H1 (cell line): ENCODE measurements around the gene PARP4. TPM values are rescaled to one million over a fixed set of nuclear protein-coding genes. Genes with fewer than 3 reads are reported as not detected.

Experiments
- CTCF ChIA-PET: fragments of 300-600 bp; sonication (Branson Sonifier 250); formaldehyde crosslinking; loops from one replicate; lab custom pipeline; 2021; ENCODE audit not compliant: partially characterized antibody; lab: Charles Lee
- POLR2A ChIA-PET: fragments of 300-600 bp; sonication (Branson Sonifier 250); formaldehyde crosslinking; loops from one replicate; lab custom pipeline; 2021; ENCODE audit warnings: inconsistent platforms; ENCODE audit not compliant: partially characterized antibody; lab: Charles Lee
- DNase-seq, 2 experiments: peaks; one replicate each; pipeline versions ENCODE4 v3.0.0 to v3.0.0-alpha.2; 2010 to 2022; ENCODE audit warnings: low spot score in 2 of 2, low read depth in 1 of 2, mixed read lengths in 1 of 2
- FAIRE-seq: peaks from 2 replicates; lab custom pipeline; 2011; peaks lifted over from hg19 to GRCh38; lab: Jason Lieb, UNC
- H2AFZ ChIP-seq: 2 replicates; pipeline ENCODE4 v1.8.1; 2012; ENCODE audit warnings: low read length, inconsistent platforms
- H2AK5ac ChIP-seq: 2 replicates; pipeline ENCODE4 v1.6.1; 2013; ENCODE audit warnings: low read depth, low read length
- H2BK120ac ChIP-seq: replicated peaks from 2 replicates; pipeline ENCODE3; 2013; ENCODE audit warnings: low read depth, low read length, inconsistent platforms
- H2BK12ac ChIP-seq: 2 replicates; pipeline ENCODE4 v1.6.1; 2013; ENCODE audit warnings: low read depth, low read length
- H2BK15ac ChIP-seq: 2 replicates; pipeline ENCODE4 v1.6.1; 2013; ENCODE audit warnings: low read length
- H2BK20ac ChIP-seq: 2 replicates; pipeline ENCODE4 v1.6.1; 2013; ENCODE audit warnings: low read length
- H2BK5ac ChIP-seq: 2 replicates; pipeline ENCODE4 v1.6.1; 2013; ENCODE audit warnings: low read depth, low read length
- H3K14ac ChIP-seq: 2 replicates; pipeline ENCODE4 v1.6.1; 2013; ENCODE audit warnings: inconsistent platforms; ENCODE audit not compliant: insufficient read length
- H3K18ac ChIP-seq: 2 replicates; pipeline ENCODE4 v1.6.1; 2013; ENCODE audit warnings: low read length; ENCODE audit errors: extremely low read depth
- H3K23ac ChIP-seq: 2 replicates; pipeline ENCODE4 v1.6.1; 2013; ENCODE audit warnings: inconsistent platforms; ENCODE audit not compliant: insufficient read length
- H3K23me2 ChIP-seq: 2 replicates; pipeline ENCODE4 v1.6.1; 2013; ENCODE audit warnings: low read depth, low read length
- H3K27ac ChIP-seq: 2 replicates; pipeline ENCODE4 v1.6.1; 2011; ENCODE audit warnings: low read depth, low read length, inconsistent platforms
- H3K27me3 ChIP-seq, 4 experiments: replicated peaks in 1 of 4; 1 replicate in 1 of 4; 2 replicates in 3 of 4; pipeline versions ENCODE4 v1.6.1 to v1.8.1; 2011 to 2013; ENCODE audit warnings: low read length in 3 of 4, mild to moderate bottlenecking in 3 of 4, inconsistent platforms in 2 of 4, mixed read lengths in 2 of 4, moderate library complexity in 1 of 4; ENCODE audit not compliant: control insufficient read depth in 3 of 4, insufficient read depth in 3 of 4; ENCODE audit errors: extremely low read depth in 1 of 4
- H3K36me3 ChIP-seq, 4 experiments: 2 replicates each; pipeline versions ENCODE4 v1.6.1 to v1.8.1; 2011 to 2013; ENCODE audit warnings: mild to moderate bottlenecking in 4 of 4, low read length in 3 of 4, moderate library complexity in 2 of 4, control low read depth in 1 of 4, inconsistent platforms in 1 of 4; ENCODE audit not compliant: insufficient read depth in 4 of 4, control insufficient read depth in 2 of 4
- H3K4ac ChIP-seq: replicated peaks from 2 replicates; pipeline ENCODE3; 2013; ENCODE audit warnings: low read length, low read depth, mixed read lengths, inconsistent platforms; ENCODE audit not compliant: insufficient read length
- H3K4me1 ChIP-seq, 4 experiments: replicated peaks in 1 of 4; 1 replicate in 1 of 4; 2 replicates in 3 of 4; pipeline versions ENCODE4 v1.6.1 to v1.8.1; 2011 to 2013; ENCODE audit warnings: low read length in 3 of 4, inconsistent platforms in 2 of 4, mixed read lengths in 1 of 4; ENCODE audit not compliant: insufficient read depth in 4 of 4, control insufficient read depth in 3 of 4
- H3K4me2 ChIP-seq, 2 experiments: 2 replicates each; pipeline versions ENCODE4 v1.6.1 to v1.8.1; 2011 to 2013; ENCODE audit warnings: low read depth in 2 of 2, low read length in 2 of 2, control low read depth in 1 of 2, inconsistent platforms in 1 of 2, mild to moderate bottlenecking in 1 of 2; ENCODE audit not compliant: insufficient read depth in 1 of 2
- H3K4me3 ChIP-seq, 4 experiments: fragments of 200-600, 300-600 bp in 1 of 4; sonication (generic), shearing (Covaris generic), sonication (Bioruptor Twin) in 1 of 4; 2 replicates each; pipeline versions ENCODE4 v1.5.1 to v1.8.1; 2011 to 2016; ENCODE audit warnings: low read length in 4 of 4, low read depth in 3 of 4, control low read depth in 2 of 4, inconsistent platforms in 2 of 4, mild to moderate bottlenecking in 2 of 4, mixed read lengths in 1 of 4, moderate library complexity in 1 of 4; ENCODE audit not compliant: insufficient read depth in 2 of 4; ENCODE audit errors: extremely low read depth in 1 of 4
- H3K56ac ChIP-seq: replicated peaks from 2 replicates; pipeline ENCODE3; 2013; ENCODE audit warnings: low read depth, mild to moderate bottlenecking, mixed read lengths, low read length, inconsistent platforms; ENCODE audit not compliant: insufficient read length
- H3K79me1 ChIP-seq: 2 replicates; pipeline ENCODE4 v1.6.1; 2013; ENCODE audit warnings: low read depth, low read length, control low read depth
- H3K79me2 ChIP-seq, 2 experiments: 2 replicates each; pipeline versions ENCODE4 v1.6.1 to v1.8.1; 2012 to 2013; ENCODE audit warnings: low read length in 2 of 2, mild to moderate bottlenecking in 2 of 2, inconsistent platforms in 1 of 2; ENCODE audit not compliant: insufficient read depth in 2 of 2, control insufficient read depth in 1 of 2
- H3K9ac ChIP-seq, 4 experiments: replicated peaks in 1 of 4; 1 replicate in 1 of 4; 2 replicates in 3 of 4; pipeline versions ENCODE4 v1.6.1 to v1.8.1; 2011 to 2013; ENCODE audit warnings: low read depth in 3 of 4, low read length in 3 of 4, control low read depth in 2 of 4, mild to moderate bottlenecking in 2 of 4, moderate library complexity in 2 of 4, inconsistent platforms in 1 of 4; ENCODE audit errors: extremely low read depth in 1 of 4
- H3K9me3 ChIP-seq, 2 experiments: 2 replicates each; pipeline versions ENCODE4 v1.6.1 to v1.8.1; 2012 to 2013; ENCODE audit warnings: mild to moderate bottlenecking in 2 of 2, moderate library complexity in 2 of 2, control low read depth in 1 of 2, inconsistent platforms in 1 of 2, low read depth in 1 of 2, low read length in 1 of 2, mixed read lengths in 1 of 2; ENCODE audit not compliant: insufficient read depth in 2 of 2
- H4K20me1 ChIP-seq, 2 experiments: replicated peaks in 1 of 2; 2 replicates each; pipeline versions ENCODE3 to v1.8.1; 2011 to 2013; ENCODE audit warnings: inconsistent platforms in 2 of 2, low read length in 2 of 2, mild to moderate bottlenecking in 1 of 2; ENCODE audit not compliant: insufficient read depth in 2 of 2, control insufficient read depth in 1 of 2
- H4K5ac ChIP-seq: 2 replicates; pipeline ENCODE4 v1.6.1; 2013; ENCODE audit warnings: low read length, low read depth, mixed read lengths, inconsistent platforms; ENCODE audit not compliant: insufficient read length
- H4K8ac ChIP-seq: 2 replicates; pipeline ENCODE4 v1.8.0; 2013; ENCODE audit warnings: mild to moderate bottlenecking, moderate library complexity, low read length, inconsistent platforms; ENCODE audit not compliant: insufficient read depth; ENCODE audit errors: extremely low read depth
- H4K91ac ChIP-seq: replicated peaks from 2 replicates; pipeline ENCODE3; 2013; ENCODE audit warnings: low read length, mixed read lengths, inconsistent platforms; ENCODE audit not compliant: insufficient read length
- ASH2L ChIP-seq: fragments of 200-600, 300-600 bp; sonication (generic); IDR thresholded peaks from one replicate; pipeline ENCODE4 v1.7.1; 2017; ENCODE audit warnings: low read length
- ATF3 ChIP-seq: IDR thresholded peaks from 2 replicates; pipeline ENCODE4 v1.6.1; 2011; ENCODE audit warnings: low read depth, mild to moderate bottlenecking, low read length; ENCODE audit not compliant: insufficient read depth
- CBX8 ChIP-seq: fragments of 300-800, 300-1000 bp; sonication (generic); IDR thresholded peaks from 2 replicates; pipeline ENCODE4 v1.7.1; 2016; ENCODE audit warnings: low read depth, low read length, borderline replicate concordance
- EP300 ChIP-seq, 2 experiments: IDR thresholded peaks; 1 replicate in 1 of 2; 2 replicates in 1 of 2; pipeline ENCODE4 v1.6.1; 2011 to 2012; ENCODE audit warnings: low read depth in 2 of 2, low read length in 2 of 2, mild to moderate bottlenecking in 2 of 2, borderline replicate concordance in 1 of 2, inconsistent platforms in 1 of 2, moderate library complexity in 1 of 2
- GABPA ChIP-seq: IDR thresholded peaks from 2 replicates; pipeline ENCODE4 v1.6.1; 2011; ENCODE audit warnings: mild to moderate bottlenecking, low read length, moderate library complexity, borderline replicate concordance; ENCODE audit not compliant: insufficient read depth
- PHF8 ChIP-seq: fragments of 200-600 bp; sonication (generic); conservative IDR thresholded peaks from 2 replicates; pipeline ENCODE4 v1.7.1; 2012; ENCODE audit warnings: low read depth, mild to moderate bottlenecking, inconsistent platforms, low read length, moderate library complexity
- SAP30 ChIP-seq: fragments of 300-600 bp; sonication (generic); IDR thresholded peaks from 2 replicates; pipeline ENCODE4 v1.7.1; 2012; ENCODE audit warnings: low read length, moderate library complexity, mild to moderate bottlenecking, inconsistent platforms; ENCODE audit not compliant: insufficient read depth, insufficient replicate concordance
- SIN3A ChIP-seq, 2 experiments: IDR thresholded peaks in 1 of 2; conservative IDR thresholded peaks in 1 of 2; 2 replicates each; pipeline ENCODE4 v1.6.1; 2011 to 2012; ENCODE audit warnings: low read length in 2 of 2, improper control_type of control experiment in 1 of 2, low read depth in 1 of 2, mild to moderate bottlenecking in 1 of 2
- SP1 ChIP-seq: IDR thresholded peaks from 2 replicates; pipeline ENCODE4 v1.6.1; 2011; ENCODE audit warnings: low read depth, low read length
- TCF12 ChIP-seq: IDR thresholded peaks from 2 replicates; pipeline ENCODE4 v1.6.1; 2011; ENCODE audit warnings: low read depth, mild to moderate bottlenecking, low read length
- WGBS, 2 experiments: shearing (Covaris generic) in 1 of 2; methylation state at CpG; one replicate each; pipeline versions ENCODE4 v1.1.6 to v1.1.7; 2013 to 2015; ENCODE audit warnings: low lambda C conversion rate in 2 of 2, mixed read lengths in 2 of 2, inconsistent platforms in 1 of 2, low coverage in 1 of 2, missing lambda C conversion rate in 1 of 2; ENCODE audit not compliant: insufficient replicate concordance in 2 of 2, insufficient coverage in 1 of 2, insufficient read length in 1 of 2; ENCODE audit errors: extremely low coverage in 1 of 2, missing lambda C conversion rate in 1 of 2; 5-methylcytosine and 5-hydroxymethylcytosine counted together
- polyA plus RNA-seq, 7 experiments: library from polyadenylated mRNA; depleted of rRNA in 3 of 7; stranded (reverse) in 5 of 7; unstranded in 2 of 7; fragments of >200 nt in 5 of 7; fragments of 200-250 nt in 2 of 7; gene quantifications; 1 replicate in 5 of 7; 2 replicates in 1 of 7; 4 replicates in 1 of 7; pipeline versions ENCODE4 v1.2.1 to v1.2.3, GENCODE V29; 2011 to 2013; ENCODE audit warnings: missing spikeins in 2 of 7, mixed read lengths in 2 of 7
- total RNA-seq: library from RNA; stranded (reverse); fragmentation: NEBNext Ultra II Directional; extraction: Animal tissue kit (Norgen Biotek cat#: 25700); gene quantifications from 2 replicates; pipeline ENCODE4 v1.2.1, GENCODE V29; 2021

PARP4 gene
- total and polyA plus RNA-seq, 2 of the 8 experiments (the other 6 are each of a cell fraction or from before 2014, with no cell fraction given) = 22.2 to 40.3 TPM

GRCh38 chr13:24450530-24450929 lies 62.0 kb downstream of the PARP4 start:
- DNase-seq (no peak), FAIRE-seq (no peak)
- 94% methylated on average over 6 of the region's 6 CpGs; no CpG with 5 or more reads in 1 of the 2 experiments for WGBS, 2 experiments
- Histone ChIP-seq H3K23ac (no peak overlapping the region), H3K23me2 (no peaks in the 10 kb centered on the region), H3K36me3 (peaks cover 2 to 30% (median 12%) of the 10 kb centered on the region in 4 experiments; a peak in 6 of 8 replicates), H2BK120ac (no peak overlapping the region), H3K56ac (no peak overlapping the region), H2BK12ac (no peak overlapping the region), H3K4me2 (no peak overlapping the region), H3K18ac (no peak overlapping the region), H3K4ac (no peak overlapping the region), H3K27me3 (no peaks in the 10 kb centered on the region), H3K27ac (no peak overlapping the region), H4K20me1 (peaks cover 0 to 2% of the 10 kb centered on the region in 2 experiments), H3K9me3 (no peaks in the 10 kb centered on the region), H2BK20ac (no peak overlapping the region; the same call in 1 of the 2 replicates), H4K8ac (no peak overlapping the region), H3K4me3 (no peak overlapping the region), H4K5ac (no peak overlapping the region), H3K79me2 (no peaks in the 10 kb centered on the region), H3K9ac (no peak overlapping the region), H2BK15ac (no peak overlapping the region), H4K91ac (no peak overlapping the region), H3K79me1 (no peaks in the 10 kb centered on the region; the same call in 1 of the 2 replicates), H2BK5ac (no peak overlapping the region), H3K14ac (no peak overlapping the region), H2AFZ (no peak overlapping the region), H3K4me1 (no peaks in the 10 kb centered on the region), H2AK5ac (no peak overlapping the region)
- ChIA-PET POLR2A (no interaction called here), CTCF (interaction anchor here (0.9 kb wide), 1 partner anchor 104 kb away, joined by 3 read pairs; no protein-coding TSS in a partner anchor)
- TF ChIP-seq GABPA (no peak), SIN3A (conservative IDR thresholded peaks at IDR 0.05 in 1 of 2, IDR thresholded peaks at IDR 0.05 in 1 of 2; ENCODE audit: low read depth in 1 of 2, low read length in 2 of 2) (no peak), ASH2L (no peak), SP1 (no peak), PHF8 (no peak), SAP30 (no peak), CBX8 (no peak), ATF3 (no peak), EP300 (IDR thresholded peaks at IDR 0.05; ENCODE audit: borderline replicate concordance in 1 of 2, low read depth in 2 of 2, low read length in 2 of 2) (no peak), TCF12 (no peak)
